ENCODE results near the gene ETV6.

ETV6 gene

DNA sequence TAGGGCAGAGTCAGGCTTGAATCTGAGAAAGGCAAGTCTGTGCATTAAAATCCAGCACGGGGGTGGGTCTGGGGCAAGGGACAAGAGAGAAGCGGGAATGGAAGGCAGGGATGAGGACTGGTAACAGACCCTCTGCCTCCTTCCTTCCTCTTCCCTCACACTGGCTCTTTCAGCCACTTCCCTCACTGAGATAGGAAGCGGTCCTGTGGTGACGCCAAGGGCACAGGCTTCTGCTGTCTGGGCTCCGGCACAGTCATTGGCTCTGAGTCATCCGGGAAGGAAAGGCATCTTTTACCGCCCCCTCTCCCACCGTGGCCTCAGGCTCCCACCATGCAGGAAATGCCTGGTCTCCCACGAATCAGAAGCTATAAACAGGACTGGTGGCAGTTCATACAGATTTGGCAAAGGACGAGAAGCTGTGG, 70.2 kb downstream of the ETV6 start:
- peak; percentile 97 for DNase-seq

DNA sequence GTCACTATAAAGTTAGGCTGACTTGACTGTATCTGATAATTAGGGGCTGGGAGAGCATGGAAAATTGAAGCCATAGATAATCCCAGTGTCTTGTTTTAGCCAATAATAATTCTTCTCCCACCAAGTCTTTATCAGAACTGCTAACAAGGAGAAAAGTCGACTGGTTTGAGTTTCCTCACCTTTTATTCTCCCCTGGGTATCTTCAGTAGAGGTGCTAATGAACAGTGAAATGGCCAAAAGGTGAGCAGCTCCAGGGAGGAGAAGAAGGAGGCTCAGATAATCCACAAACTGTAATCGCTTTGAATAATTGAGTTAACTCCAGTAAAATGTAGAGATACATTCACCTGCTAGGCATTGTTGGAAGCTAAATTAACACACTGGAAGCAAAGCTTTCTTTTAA, 72.6 kb downstream of the ETV6 start:
- no peak for DNase-seq

DNA sequence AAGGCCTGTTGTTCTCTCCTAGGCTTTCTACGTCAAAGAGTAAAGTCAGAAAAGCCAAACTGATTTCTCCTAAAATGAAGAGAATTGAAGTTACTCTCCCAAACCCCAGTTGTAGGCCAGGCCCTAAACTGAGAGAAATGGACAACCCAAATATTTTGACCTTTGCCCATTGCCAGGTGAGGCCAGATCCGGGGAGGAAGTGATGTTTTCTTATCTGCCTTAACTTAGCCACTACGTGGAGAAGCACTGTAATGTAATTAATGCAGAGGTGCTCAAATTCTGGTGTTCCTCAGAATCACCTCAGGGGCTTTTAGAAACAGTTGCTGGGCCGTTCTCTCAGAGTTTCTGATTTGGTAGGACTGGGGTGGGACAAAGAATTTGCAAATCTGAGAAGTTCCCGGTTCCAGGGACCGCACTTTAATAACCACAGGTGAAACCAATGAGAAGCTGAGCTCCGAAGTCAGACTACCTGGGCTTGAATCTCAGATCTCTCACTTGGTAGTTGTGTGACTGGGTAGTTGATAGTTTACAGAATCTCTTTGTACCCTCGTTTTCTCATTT, 73.2 kb downstream of the ETV6 start:
- DNase-seq: no peak

DNA sequence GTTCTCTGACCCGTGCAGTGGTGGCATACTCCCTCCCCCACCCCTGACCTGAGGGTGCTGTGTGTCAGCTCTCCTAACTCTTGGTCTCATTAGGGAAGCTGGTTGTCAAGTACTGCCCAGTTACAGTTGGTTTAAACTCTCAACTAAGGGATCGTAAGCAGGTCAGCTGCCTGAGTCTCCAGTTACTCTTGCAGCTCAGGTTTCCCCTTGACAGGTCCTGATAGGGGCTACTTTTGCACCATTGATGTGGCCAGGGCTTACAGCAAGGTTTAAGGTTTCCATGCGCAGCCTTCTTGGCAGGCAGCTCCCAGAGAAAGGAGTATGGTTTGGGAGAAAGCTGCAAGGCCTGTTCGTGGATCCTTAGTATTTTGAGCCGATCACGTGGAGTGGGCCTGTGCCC, 74.5 kb downstream of the ETV6 start:
- DNase-seq: no peak

DNA sequence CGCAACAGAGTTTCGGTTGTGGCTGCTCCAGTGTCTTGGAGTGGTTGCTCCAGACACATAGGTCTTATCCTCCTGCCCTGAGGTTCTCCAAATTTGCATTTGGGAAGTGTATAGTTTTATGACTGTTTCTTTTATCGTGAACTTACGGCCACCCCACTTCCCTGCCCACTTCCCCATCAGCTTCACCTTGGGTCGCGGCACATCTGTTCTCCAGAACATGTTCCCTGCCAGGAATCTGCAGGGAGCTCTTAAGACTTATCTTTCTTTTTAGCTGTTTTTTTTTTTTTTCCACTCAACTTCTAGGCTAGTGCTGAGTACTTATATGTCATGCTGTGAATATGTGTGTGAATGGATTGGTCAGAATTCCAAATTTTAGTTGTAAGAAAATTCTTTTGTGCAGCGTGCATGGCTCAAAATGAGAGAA, 75.4 kb downstream of the ETV6 start:
- DNase-seq: peak; percentile 71

DNA sequence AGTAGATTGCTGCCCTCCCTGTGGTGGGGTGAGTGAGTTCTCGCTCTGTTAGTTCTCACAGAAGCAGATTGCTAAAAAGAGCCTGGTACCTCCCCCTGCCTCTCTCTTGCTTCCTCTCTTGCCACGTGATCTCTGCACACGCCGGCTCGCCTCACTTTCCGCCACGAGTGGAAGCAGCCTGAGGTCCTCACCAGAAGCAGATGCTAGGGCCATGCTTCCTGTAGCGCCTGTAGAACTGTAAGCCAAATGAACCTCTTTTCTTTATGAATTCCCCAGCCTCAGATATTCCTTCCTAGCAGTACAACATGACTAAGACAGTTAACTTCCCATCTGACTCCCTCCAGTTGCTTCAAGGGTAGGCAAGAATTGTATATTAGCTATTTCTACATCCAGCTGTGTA, 76.2 kb downstream of the ETV6 start:
- no peak for DNase-seq

DNA sequence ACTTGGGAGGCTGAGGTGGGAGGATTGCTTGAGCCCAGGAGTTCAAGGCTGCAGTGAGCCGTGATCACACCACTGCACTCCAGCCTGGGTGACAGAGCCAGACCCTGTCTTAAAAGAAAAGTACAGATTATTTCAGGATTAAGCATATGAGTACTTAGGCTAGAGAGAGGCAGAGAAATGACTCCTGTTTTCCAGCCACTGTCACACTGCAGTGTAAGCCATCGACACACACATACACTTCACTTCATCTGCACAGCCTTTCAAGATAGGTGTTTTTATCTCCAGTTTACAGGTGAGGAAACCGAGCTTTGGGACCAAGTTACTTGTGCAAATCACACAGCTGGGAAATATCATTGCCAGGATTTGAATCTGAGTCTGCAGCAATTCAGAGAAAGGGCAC, 77.2 kb downstream of the ETV6 start:
- DNase-seq: no peak

DNA sequence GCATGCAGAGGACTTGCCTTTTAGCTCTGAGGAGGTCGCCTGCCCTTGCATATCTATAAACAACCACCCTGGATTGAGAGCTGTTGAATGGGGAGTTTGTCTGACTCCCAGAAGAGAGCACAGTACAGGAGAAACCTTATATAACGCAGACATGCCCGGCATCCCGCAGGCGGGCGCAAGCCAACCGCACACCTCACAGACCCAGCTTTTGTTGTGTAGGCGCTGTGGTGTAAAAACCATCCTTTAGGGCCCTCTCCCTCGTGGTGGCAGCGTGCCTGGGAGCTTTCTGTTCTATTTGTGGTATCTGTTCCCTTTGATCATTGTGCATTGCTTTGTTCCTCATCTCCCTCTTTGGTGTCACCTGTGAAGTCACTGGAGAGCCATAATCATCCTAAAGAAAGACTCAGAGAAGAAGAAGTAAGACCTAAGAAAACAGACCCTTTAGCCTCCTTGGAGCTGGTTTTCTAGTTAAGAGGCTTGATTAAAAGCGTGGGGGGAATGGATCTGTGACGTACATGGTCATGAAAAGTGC, 77.7 kb downstream of the ETV6 start:
- DNase-seq: no peak

DNA sequence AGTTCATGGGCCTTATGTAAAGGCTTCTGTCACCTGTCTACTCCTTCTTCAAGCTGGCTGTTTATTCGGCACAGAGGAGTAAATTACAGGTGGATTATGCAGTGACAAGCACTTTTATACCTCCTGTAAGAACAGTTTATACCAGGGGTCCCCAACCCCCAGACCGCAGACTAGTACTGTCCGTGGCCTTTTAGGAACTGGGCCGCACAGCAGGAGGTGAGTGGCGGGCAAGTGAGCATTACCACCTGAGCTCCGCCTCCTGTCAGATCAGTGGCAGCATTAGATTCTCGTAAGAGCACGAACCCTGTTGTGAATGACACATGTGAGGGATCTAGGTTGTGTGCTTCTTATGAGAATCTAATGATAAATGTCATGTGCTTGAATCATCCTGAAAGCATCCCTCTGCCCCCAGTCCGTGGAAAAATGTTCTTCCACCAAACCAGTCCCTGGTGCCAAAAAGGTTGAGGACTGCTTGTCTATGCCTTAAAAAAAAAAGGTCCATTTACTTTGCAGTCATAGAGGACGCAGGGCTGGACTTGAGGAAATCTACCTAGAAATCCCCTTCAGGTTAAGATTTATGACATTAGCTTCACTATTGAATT, 78.8 kb downstream of the ETV6 start:
- DNase-seq: peak; percentile 61

DNA sequence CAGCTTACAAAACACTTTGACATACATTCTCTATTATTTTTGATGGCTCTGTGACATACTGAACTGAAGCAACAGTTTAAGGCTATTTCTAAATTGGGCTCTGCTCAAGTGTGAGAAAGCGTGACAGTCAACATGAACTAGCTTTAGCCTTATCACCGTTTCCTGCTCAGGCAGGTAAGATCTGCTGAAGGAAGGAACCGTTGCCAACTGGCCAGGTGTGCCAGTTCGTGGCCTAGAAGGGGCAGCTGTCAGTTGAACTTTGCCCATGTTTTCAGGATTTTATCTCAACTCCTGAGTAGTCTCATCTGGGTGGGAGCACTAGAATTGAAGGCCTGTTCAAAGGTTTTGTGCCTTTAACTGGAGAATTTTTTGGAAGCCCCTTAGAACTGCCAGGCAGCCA, 79.5 kb downstream of the ETV6 start:
- DNase-seq: no peak

DNA sequence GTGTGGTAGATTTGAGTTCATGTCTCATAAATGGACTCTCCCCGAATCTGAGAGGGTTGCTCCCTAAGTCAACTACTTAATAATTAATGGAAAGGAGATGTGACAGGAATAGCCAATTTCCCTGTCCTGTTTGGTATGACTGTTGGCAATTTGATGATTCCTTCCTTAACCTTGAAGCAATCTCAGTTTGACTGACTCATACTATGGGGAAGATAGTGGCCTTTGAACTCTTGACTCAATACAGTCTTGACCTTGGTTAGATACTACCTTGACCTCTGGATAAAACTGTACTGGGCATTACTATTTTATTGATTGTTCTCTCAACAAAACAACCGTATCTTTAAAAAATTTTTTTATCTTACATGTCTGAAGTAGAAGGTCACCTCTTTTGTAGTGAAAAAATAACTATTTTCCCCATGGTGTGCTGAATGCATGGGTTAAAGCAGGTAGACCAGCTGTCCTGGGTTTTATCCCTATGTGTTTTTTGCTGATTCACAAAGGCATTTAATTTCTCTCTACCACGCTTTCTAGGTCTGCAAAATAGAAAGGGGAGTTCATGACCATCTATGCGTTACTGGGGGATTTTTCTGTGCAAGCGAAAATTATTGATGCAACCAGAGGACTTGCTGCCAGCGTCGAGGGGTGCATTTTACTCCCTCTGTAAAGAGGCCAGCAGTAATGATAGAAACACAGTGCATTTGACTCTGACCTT, 80.1 kb downstream of the ETV6 start:
- no peak for DNase-seq

DNA sequence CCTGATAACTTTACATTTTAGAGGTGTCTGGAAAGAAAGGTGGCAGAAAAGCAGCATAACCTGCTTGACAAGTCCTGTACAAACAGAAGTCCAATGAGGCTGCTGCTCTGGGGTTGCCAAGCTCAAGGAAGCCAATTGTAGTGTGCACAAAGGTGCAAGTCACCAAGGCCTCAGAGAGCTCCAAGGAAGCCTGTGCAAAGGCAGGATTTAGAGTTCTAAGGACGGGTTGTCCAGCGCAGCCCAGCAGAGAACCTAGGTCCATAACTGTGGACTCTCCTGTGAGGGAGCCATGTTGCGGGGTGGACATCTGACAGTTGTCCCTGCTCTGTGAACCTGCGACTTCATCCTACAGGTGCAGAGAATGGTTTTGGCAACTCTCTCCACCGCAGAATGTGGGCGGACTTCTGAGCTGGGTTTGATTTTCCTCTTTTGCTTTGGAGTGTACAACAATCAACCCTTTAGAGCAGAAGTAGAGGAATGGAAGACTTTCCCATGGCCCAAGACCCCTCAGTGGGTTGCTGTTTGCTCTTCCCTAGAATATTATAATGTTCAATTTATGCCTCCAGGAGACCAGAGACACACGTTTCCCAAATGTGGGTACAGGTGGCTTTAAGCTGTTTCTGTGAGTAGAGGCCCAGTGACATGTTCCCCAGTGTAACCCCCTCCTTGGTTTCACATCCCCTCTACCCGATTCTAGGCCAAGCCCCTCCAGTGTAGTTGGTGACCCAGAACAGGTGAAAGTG, 81.0 kb downstream of the ETV6 start:
- no peak for DNase-seq

DNA sequence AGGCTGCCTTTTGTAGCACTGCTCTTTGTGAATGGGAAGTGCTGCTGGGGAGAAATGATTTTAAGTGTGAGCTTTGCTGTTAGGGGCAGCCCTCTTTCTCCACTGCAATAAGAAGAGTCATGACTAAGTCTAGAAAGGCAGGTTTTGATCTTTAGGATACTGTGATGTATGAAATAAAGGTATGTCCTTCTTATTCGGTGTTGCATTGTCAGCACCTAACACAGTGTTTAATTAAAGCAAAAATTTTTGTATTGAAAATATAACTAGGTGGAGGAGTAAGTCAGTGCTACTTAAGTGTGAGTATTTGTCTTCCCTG, 81.5 kb downstream of the ETV6 start:
- no peak for DNase-seq

DNA sequence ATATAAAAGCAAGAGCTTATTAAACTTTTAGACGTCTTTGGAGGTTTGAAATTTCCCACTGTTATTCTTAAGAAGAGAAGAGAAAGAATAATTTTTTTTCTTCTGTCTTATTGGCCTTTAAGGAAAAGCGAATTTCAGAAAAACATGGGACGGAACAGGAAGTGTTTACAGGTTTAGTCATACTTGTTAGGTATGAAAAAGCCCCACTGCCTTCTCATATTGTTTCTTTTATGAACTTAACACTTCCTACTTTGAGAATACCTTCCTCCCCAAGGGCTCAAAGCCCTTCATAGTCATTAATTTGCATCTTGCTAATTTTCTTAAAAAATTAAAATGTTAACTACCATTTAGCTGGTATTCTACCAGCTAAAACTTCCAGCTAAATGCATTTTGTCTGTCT, 82.0 kb downstream of the ETV6 start:
- DNase-seq: peak; percentile 60

DNA sequence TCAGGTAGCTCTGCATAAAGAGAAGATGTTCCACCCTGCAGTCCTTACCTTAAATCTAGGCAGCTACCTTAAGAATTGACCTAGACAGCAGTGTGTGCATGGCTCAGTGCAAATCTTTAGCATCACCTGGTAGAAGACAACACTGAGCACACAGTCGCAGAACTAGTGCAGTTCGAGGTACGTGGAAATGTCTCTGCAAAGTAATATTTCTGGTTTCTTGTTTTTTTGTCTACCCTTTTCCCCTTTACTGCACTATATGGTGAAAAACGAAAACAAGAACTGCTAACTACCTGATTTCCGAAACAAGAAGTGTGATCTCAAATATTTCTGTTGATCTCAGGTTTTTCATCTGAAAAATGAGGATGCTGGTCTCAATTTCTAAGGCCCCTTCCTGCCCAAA, 82.5 kb downstream of the ETV6 start:
- no peak for DNase-seq

DNA sequence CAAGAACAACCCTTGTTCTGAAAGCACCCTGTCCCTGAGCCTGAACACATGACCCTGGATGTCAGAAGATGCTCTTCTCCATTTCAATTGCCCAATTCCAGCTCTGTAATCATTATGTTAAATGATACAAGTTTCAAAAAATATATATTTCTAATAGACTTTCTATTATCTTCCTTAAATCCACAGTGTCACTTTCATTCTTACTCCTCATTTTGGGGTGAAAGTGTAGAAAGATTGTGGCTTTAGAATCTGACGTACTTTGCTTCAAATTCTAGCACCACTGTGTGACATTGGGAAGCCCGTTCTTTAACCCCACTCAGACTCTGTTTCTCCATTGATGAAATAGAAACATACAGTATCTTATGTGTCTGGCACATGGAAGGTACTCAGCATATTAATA, 83.2 kb downstream of the ETV6 start:
- DNase-seq: no peak

DNA sequence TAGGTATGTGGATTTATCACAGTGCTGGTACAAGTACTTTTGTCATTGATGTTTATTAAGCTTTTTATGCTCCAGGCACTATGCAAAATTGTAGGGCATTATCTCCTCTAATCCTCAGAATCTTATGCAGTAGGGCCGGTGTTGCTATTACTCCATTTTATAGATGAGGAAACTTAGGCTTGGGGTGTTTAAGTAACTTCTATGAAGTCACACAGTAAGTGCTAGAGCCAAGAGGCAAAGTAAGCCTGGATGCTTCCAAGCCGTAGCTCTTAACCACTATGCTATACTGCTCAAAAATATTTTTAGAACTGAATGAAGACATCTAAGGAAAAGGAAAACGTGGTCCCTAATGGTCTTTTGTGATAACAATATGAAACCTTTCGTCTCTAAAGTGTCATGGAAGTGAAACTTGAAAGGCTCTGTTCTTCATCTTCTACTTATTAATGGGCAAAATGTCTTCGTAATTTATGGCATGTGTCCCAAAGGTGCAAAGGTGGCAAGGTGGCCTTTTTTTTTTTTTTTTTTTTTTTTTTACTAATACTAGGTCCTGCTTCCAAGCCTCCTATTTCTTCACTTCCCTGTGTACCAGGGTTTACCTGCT, 85.2 kb downstream of the ETV6 start:
- DNase-seq: no peak

DNA sequence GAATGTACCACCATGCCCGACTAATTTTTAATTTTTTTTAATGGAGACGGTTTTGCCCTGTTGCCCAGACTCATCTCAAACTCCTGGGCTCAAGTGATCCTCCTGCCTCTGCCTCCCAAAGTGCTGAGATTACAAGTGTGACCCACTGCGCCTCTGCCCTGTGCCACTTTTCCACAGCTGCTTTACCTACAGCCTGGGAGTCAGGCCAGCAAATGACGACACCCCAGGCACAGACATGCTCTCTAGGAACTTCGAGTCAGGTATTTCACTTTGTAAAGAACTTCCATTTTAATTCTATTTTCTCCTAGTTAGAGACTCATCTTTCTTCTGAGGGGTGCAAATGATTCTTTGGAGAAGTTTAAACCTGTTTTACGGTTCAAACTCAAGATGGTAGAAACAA, 89.0 kb downstream of the ETV6 start:
- no peak for DNase-seq

DNA sequence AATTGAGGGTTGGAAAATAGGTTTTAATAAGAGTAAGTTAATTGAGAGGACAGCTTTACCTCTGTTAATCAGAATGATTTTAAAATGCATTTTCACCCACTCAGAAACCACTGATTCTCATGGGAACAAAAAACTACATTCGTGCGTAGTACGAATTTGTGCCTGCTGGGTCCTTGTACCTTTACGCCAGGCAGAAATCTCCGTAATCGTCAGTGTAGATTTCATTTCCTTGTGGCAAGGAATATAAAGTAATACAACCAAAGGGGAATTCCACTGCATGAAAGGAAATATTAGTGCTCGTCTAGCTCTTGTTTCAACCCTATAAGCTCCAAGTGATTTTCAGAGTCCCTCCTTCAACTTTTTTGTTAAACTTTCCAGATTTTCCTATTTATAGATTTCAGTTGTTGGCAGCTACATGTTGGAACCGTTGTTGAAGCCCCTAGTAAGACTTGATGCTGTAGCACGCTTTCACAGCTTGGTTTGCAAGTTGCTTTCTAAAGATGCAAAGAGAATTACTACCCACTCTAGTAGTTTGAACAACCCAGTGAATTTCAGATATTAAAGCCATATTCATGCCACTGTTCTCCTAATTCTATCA, 90.6 kb downstream of the ETV6 start:
- no peak for DNase-seq

DNA sequence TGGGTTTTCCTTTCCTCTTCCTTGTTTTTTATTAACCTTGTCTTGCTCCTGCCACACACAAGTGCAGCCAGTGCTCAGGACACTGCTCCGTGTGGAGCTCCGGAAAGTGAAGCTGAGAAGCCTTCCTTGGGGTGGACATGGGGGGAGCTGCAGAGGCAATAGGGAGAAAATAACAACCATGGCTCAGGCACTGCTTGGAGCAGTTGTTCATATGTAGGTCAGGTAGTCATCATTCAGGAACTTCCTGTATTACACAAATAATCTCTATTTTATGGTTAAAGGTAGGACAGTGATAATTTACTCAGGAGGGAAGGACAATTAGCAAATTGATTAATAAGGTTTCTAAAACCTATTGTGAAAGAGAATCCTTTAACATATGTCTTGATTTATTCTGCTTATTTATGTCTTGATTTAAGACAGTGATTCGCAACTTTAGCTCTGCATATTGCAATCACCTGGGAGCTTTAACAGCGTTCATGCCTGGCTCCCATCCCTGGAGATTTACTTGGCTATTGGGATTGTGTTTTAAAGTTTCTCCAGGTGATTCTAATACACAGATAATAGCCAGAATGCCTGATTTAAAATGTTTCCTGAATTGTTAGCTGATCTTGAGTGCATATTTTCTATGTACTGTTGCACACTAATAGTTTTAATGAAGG, 92.1 kb downstream of the ETV6 start:
- DNase-seq: no peak

DNA sequence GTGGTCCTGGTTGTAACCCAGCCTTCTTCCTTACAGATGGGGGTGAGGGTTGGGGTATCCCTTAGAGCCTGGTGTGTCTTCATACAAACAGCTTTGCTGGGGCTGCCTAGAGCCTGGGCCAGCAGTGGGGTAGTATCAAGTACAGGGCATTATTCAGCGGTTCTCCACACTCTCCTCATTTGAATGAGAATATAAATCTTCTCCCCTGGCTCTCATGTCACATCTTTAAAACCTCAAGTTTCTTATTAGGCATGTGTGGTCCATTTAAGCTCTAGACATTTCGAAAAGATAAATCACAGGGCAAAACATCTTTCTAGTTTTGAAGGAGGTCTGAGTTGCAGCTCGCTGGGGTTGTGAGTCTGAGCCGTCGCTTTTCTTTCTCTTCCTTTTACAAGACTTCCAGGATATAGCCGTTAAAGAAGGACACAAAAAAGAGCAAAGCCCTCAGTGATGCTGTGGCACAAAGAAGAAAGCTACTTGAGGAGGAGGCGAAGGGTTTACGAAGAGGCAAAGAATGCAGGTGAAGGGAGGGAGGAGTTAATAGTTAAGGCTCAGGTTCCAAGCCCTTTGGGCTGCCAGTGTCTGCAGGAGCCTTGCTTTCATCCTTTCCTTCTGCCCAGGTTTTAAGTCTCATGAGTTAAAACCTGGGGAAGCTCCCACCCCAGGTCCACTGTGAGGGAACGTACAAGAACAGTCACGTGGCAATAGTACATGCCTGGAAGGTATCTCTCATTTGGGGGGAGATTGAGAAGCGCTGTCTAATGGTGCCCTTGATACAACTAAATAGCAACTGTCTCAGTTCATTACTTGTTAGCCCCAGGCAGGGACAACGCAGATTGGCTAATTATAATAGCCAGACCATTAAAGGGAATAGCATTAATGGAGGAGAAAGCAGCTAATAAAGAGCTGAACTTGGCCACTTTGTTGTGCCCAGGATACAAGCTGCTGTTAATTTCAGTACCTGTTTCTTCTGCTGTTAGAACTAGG, 94.2 kb downstream of the ETV6 start:
- DNase-seq: no peak
